ENCODE data around the gene CYP46A1.

Gene CYP46A1

GRCh38 chr14:99682809-99683618 lies 1.1 kb upstream of the CYP46A1 start:
- TF ChIP-seq CTCF (IDR thresholded peaks at IDR 0.05; ENCODE audit: extremely low read depth, insufficient read depth, missing control alignments), result peak; percentile 95
- in situ Hi-C loops (cut with MboI; ENCODE audit: low pct_unique_long_range_greater_than_20kb, low sequenced_read_pairs, unreplicated experiment), result no loop called here
- DNase-seq (ENCODE audit: low spot score), result peak; percentile 87

- in situ Hi-C loops (cut with MboI; ENCODE audit: low pct_unique_long_range_greater_than_20kb, low sequenced_read_pairs, unreplicated experiment), result no loop called here
- TF ChIP-seq CTCF (IDR thresholded peaks at IDR 0.05; ENCODE audit: extremely low read depth, insufficient read depth, missing control alignments), result no peak
- no peak for DNase-seq (ENCODE audit: low spot score)
These were observed 374 bp downstream of the CYP46A1 start for GRCh38 chr14:99684410-99684934.

GRCh38 chr14:99685151-99685591 lies 1.1 kb downstream of the CYP46A1 start:
- no peak for DNase-seq (ENCODE audit: low spot score)
- no peak for TF ChIP-seq CTCF (IDR thresholded peaks at IDR 0.05; ENCODE audit: extremely low read depth, insufficient read depth, missing control alignments)
- in situ Hi-C loops (cut with MboI; ENCODE audit: low pct_unique_long_range_greater_than_20kb, low sequenced_read_pairs, unreplicated experiment), result no loop called here

- DNase-seq (ENCODE audit: low spot score), result no peak
These were observed 1.5 kb downstream of the CYP46A1 start for GRCh38 chr14:99685596-99685995.

GRCh38 chr14:99686557-99687283 lies 2.6 kb downstream of the CYP46A1 start:
- no peak for TF ChIP-seq CTCF (IDR thresholded peaks at IDR 0.05; ENCODE audit: extremely low read depth, insufficient read depth, missing control alignments)
- in situ Hi-C loops (cut with MboI; ENCODE audit: low pct_unique_long_range_greater_than_20kb, low sequenced_read_pairs, unreplicated experiment), result no loop called here
- no peak for DNase-seq (ENCODE audit: low spot score)

More at GRCh38 chr14:99685596-99685995, 1.5 kb downstream of the CYP46A1 start:
- in situ Hi-C loops (cut with MboI; ENCODE audit: low pct_unique_long_range_greater_than_20kb, low sequenced_read_pairs, unreplicated experiment), result no loop called here
- TF ChIP-seq CTCF (IDR thresholded peaks at IDR 0.05; ENCODE audit: extremely low read depth, insufficient read depth, missing control alignments), result no peak

- in situ Hi-C loops (cut with MboI; ENCODE audit: low pct_unique_long_range_greater_than_20kb, low sequenced_read_pairs, unreplicated experiment), result no loop called here
- DNase-seq (ENCODE audit: low spot score), result no peak
- TF ChIP-seq CTCF (IDR thresholded peaks at IDR 0.05; ENCODE audit: extremely low read depth, insufficient read depth, missing control alignments), result peak; percentile 74
These were observed 3.4 kb downstream of the CYP46A1 start for GRCh38 chr14:99687284-99688209.

Data from GM13977 (cell line).